Stimulated activated CD4-positive, alpha-beta T cell treated with anti-CD3 and anti-CD28 coated beads, Interleukin-15, amount 100 ng/mL, for 48 hours (primary cell): ENCODE measurements around the gene ZNF70.

Experiments used
- DNase-seq, 2 donors: peaks; one replicate each; pipeline ENCODE4 v3.0.0-alpha.2; 2020; ENCODE audit warnings: low read depth in 2 of 2

The ZNF70 gene

DNA sequence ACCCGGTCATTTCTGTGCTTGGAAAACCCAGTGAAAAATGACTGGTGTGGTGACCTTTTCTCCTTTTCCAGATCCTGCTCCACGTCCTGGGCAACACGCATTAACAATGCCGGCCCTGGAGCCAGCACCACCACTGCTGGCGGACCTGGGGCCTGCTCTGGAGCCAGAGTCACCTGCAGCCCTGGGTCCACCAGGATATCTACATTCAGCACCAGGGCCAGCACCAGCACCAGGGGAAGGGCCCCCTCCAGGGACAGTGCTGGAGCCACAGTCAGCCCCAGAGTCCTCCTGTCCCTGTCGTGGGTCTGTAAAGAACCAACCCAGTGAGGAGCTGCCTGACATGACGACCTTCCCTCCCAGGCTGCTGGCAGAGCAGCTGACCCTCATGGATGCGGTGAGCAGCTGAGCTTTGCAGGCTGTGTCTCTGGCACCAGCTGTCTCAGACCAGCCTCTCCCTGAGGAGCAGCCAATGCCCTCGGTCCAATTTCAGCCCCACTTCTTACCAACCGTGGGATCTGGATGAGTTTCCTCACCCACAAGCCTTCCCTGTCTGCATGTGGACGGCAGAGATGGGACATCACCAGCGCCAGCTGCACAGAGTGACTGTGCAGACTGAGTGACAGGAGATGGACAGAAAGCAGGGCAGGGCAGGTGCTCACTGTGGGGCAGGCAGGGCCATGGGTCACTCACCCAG lies 58.2 kb downstream of the ZNF70 start:
- no peak for DNase-seq

DNA sequence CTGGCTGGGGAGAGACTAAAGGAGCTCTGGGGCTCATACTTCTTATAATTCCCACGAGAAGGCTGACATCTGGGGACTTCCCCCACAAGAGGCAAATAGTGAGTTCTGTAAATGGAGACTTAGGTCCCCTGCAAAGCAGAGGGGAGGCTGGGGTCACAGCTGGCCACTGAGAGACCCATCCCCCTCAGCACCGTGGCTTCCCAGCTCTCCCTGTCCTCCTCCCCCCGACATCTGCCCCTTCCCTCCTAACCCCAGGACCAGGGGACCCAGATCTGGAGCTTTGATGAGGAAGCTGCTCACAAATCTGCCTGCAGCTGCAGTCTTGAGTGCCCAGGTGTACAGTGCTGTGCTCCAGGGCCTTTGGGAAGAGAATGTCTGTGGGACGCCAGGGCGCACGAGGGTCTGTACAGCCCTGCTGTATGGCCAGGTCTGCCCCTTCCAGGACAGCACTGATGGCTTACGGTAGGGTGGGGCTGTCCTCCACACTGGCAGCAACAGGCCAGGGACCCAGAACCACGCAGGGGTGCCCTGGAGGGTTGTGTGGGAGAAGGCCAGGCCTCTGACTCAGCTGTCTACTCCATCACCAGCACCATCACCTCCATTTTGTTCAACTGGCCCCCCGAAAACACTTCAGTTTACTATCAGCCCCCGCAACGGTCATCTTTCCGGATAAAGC lies 59.0 kb downstream of the ZNF70 start:
- no peak for DNase-seq

DNA sequence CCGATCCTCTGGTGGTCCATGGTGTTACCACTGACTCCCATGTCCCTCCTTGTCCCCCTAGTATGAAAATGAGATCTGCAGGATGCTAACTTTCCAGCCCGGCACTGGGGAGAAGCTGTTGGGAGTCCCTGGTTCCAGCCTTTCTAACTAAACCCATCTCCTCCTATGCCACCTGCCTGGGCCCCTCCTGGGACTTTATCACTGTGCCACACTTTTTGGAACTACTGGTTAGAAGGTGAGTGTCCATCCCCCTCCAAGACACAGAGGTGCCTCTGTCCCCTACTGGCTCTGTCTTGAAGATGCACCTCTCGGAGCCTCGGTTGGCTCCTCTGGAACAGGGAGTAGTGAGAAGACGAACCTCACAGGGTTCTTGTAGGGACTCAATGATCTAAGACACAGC lies 60.2 kb downstream of the ZNF70 start, which contains the start of gene RGL4:
RGL4 (plus strand) TSS at position 301 of the 400 bp plus-strand sequence. CDS start 1,018 bp downstream, outside the sequence.
- DNase-seq: no peak

DNA sequence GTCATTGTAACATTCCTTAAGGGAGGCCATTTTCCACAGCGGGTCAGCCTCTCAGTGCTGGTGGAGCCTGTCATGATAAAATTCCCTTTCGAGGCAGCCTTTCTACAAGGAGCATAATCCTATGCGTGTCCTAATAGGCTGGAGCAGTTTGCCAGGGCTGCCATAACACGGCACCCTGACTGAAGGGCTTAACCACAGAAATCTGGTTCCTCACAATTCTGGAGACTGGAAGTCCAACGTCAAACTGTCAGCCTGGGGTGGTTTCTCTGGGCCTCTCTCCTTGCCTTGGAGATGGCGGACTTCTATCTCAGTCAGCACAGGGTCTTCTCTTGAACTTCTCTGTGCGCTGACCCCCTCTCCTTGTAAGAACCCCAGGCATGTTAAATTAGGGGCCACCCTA lies 61.5 kb downstream of the ZNF70 start:
- no peak for DNase-seq
